ENCODE results near the gene PHF20. TPM values are rescaled to one million over a fixed set of nuclear protein-coding genes. Genes with fewer than 3 reads are reported as not detected.
"Not testable (repeated sequence)": the region's sequence is repeated elsewhere in the genome, so short reads cannot be mapped to it uniquely, and the experiment has no call there.

The PHF20 gene
- total RNA-seq, 2 experiments from 2014 or later, result 39.8 to 46.0 TPM

DNA sequence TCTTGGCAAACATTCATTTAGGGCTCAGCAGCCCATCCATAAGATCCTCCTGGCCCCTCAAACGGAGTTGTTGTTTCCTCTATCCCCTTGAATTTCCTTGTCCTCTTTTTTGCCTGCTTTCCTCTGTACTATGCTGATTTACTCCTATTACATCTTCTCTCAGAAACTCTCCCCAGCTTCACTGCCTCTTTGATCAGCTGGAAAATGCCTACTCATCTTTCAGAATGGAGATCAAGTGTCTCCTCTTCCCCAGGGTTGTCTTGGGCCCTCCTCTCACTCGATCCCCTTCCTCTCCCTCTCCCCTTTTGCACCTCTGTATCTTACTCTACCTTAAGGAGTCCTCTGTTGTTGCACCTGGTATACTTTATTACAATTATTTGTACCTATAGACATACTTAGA is 60.2 kb downstream of the PHF20 start:
- intact Hi-C loops (cut with micrococcal nuclease), result no loop called here
- H3K9me3 Mint-ChIP-seq, result peaks cover 2% of the 10 kb centered on the region
- no peak overlapping the region for H3K27ac Mint-ChIP-seq
- DNase-seq, result no peak
- H3K4me1 Mint-ChIP-seq (ENCODE audit: low read depth), result peaks cover 42% of the 10 kb centered on the region
- CTCF ChIA-PET, result no interaction called here
- no peaks in the 10 kb centered on the region for H3K27me3 Mint-ChIP-seq (ENCODE audit: low read depth)
- peaks cover 18% of the 10 kb centered on the region for H3K36me3 Mint-ChIP-seq (ENCODE audit: low read depth)
- H3K4me3 Mint-ChIP-seq, result no peak overlapping the region

DNA sequence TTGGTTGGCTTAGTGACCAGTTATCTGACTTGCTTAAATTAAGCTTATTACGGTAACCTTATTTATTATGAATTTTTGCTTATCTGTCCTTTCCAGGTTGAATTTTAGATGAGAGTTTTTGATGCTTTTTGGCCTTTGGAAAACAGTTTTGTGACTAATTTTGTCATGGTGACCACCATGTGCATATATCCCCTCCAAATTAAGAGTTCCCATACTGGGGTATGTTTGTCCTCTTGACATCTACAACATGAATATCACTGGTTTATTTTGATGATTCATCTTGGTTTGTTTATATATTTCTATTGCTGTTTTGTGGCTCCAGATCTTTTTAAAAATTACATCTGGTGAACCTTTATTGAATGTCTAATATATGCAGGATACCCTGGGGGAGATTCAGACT is 61.4 kb downstream of the PHF20 start:
- Mint-ChIP-seq H3K27ac (no peak overlapping the region), H3K4me1 (ENCODE audit: low read depth) (peaks cover 45% of the 10 kb centered on the region), H3K27me3 (ENCODE audit: low read depth) (no peaks in the 10 kb centered on the region), H3K36me3 (ENCODE audit: low read depth) (peaks cover 18% of the 10 kb centered on the region), H3K9me3 (peaks cover 2% of the 10 kb centered on the region), H3K4me3 (no peak overlapping the region)
- intact Hi-C loops (cut with micrococcal nuclease), result no loop called here
- no peak for DNase-seq
- CTCF ChIA-PET, result no interaction called here

DNA sequence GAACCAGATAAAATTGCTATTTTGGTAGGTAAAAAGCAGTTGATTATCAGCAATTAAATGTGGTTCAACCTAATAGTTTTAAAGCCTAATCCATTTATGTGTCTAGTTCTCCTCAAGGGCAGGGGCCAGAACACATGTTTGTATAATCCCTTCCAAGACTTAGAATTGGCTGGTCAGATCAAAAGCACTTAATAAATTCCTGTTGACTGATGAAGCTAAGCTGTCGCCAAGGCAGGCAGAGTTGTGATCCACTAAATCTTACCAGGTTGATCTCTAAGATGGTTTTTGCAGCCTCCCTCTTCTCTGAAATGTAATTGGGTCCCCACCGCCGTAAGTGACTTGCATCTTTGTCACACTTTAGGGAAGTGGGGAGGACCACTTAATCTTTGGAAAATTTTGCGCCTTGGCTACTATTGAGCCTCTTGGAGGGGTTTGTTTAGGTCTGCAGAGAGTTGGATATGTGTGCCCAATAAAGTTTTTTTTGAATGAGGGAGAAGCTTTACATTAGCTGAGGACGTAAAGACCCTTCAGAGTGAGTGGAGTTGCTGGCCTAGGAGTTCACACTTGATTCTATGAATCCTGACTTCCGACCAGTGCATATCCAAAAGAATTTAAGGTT is 65.9 kb downstream of the PHF20 start:
- peaks cover 14% of the 10 kb centered on the region for H3K36me3 Mint-ChIP-seq (ENCODE audit: low read depth)
- no peaks in the 10 kb centered on the region for H3K27me3 Mint-ChIP-seq (ENCODE audit: low read depth)
- intact Hi-C loops (cut with micrococcal nuclease), result no loop called here
- no peak overlapping the region for H3K4me3 Mint-ChIP-seq
- no peak for DNase-seq
- H3K27ac Mint-ChIP-seq, result no peak overlapping the region
- CTCF ChIA-PET, result interaction anchor here (0.7 kb wide), 1 partner anchor 70 kb away, joined by 4 read pairs; no protein-coding TSS in a partner anchor
- H3K4me1 Mint-ChIP-seq (ENCODE audit: low read depth), result peaks cover 35% of the 10 kb centered on the region
- H3K9me3 Mint-ChIP-seq, result no peaks in the 10 kb centered on the region

DNA sequence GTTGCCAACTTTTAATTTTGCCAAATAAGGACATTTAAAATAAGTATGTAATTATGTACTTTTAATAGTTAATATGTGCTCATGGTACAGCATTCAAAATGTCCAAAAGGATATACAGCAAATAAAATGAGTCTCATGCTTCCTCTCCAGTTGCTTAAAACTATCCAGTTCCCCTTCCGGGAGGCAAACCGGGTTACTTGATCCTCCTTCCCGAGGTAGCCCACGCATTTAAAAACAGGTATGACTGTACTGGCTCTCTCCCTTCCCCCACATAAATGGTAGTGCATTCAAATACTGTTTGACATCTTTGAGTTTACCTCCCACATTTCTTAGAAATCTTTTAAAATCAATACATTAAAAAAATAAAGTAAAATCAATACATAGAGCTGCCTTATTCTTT is 66.4 kb downstream of the PHF20 start:
- peaks cover 33% of the 10 kb centered on the region for H3K4me1 Mint-ChIP-seq (ENCODE audit: low read depth)
- H3K4me3 Mint-ChIP-seq, result no peak overlapping the region
- no peaks in the 10 kb centered on the region for H3K27me3 Mint-ChIP-seq (ENCODE audit: low read depth)
- H3K27ac Mint-ChIP-seq, result no peak overlapping the region
- CTCF ChIA-PET, result no interaction called here
- no peak for DNase-seq
- H3K36me3 Mint-ChIP-seq (ENCODE audit: low read depth), result peaks cover 17% of the 10 kb centered on the region
- peaks cover 2% of the 10 kb centered on the region for H3K9me3 Mint-ChIP-seq
- intact Hi-C loops (cut with micrococcal nuclease), result no loop called here

DNA sequence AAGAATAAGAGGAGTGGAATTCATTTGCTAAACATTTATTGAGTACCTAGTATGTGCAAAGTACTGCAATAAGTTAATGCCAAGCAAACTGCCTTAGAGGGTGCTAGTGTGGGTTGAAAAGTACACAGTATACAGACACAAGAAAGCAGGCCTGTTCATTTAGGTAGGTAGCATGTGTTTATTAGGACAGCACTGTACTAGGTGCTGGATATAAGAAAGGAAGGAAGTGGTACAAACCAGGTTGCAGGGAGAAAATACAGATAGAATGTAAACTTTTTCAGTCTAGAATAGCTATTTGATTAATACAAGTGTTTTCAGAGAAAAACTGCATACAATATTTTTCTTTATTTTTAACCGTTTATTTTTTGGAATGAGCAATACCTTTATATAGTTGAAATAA is 68.1 kb downstream of the PHF20 start:
- CTCF ChIA-PET, result interaction anchor here (0.8 to 1.0 kb wide), 2 partner anchors 10 to 61 kb away, joined by 3 read pairs; no protein-coding TSS in a partner anchor

DNA sequence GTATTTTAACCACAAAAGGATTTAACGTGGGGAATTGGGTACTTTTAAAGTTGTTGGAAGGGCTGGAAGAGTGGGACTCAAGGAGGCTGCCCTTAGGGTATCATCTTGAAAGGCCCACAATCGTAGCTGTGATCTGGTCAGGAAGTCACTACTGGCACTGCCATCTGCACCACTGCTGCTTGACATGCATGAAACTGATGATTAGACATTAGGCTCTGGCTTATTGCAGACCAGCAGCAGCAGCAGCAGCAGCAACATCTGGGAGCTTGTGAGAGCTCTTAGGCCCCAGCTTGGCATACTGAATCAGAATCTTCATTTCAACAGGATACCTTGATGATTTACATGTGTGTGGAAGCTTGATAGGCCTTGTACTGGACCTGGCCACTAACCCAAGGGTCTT is 68.6 kb downstream of the PHF20 start:
- H3K36me3 Mint-ChIP-seq (ENCODE audit: low read depth), result peaks cover 28% of the 10 kb centered on the region
- H3K4me3 Mint-ChIP-seq, result no peak overlapping the region
- H3K27me3 Mint-ChIP-seq (ENCODE audit: low read depth), result no peaks in the 10 kb centered on the region
- DNase-seq, result no peak
- H3K4me1 Mint-ChIP-seq (ENCODE audit: low read depth), result peaks cover 17% of the 10 kb centered on the region
- peaks cover 2% of the 10 kb centered on the region for H3K9me3 Mint-ChIP-seq
- no peak overlapping the region for H3K27ac Mint-ChIP-seq
- CTCF ChIA-PET, result interaction anchor here (1.0 kb wide), 1 partner anchor 62 kb away, joined by 3 read pairs; no protein-coding TSS in a partner anchor
- intact Hi-C loops (cut with micrococcal nuclease), result no loop called here

More for the DNA sequence above, 68.1 kb downstream of the PHF20 start:
- H3K27ac Mint-ChIP-seq, result no peak overlapping the region
- H3K27me3 Mint-ChIP-seq (ENCODE audit: low read depth), result no peaks in the 10 kb centered on the region
- no peak for DNase-seq
- H3K36me3 Mint-ChIP-seq (ENCODE audit: low read depth), result peaks cover 27% of the 10 kb centered on the region
- peaks cover 22% of the 10 kb centered on the region for H3K4me1 Mint-ChIP-seq (ENCODE audit: low read depth)
- H3K9me3 Mint-ChIP-seq, result peaks cover 2% of the 10 kb centered on the region
- intact Hi-C loops (cut with micrococcal nuclease), result no loop called here
- H3K4me3 Mint-ChIP-seq, result no peak overlapping the region

DNA sequence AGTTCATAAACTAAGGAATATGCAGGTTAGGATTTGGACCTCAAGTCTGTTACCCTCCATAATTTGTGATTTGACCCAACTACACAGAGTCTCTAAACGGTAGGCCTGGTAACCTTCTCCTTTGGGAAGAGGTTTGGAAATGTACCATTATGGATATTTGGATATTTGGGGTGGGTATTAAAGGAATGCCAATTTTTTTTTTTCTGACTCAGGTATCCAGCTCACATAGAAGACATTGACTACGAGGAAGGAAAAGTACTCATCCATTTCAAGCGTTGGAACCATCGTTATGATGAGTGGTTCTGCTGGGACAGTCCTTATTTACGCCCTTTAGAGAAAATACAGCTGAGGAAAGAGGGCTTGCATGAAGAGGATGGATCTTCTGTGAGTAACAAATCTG is 70.5 kb downstream of the PHF20 start:
- peaks cover 17% of the 10 kb centered on the region for H3K4me1 Mint-ChIP-seq (ENCODE audit: low read depth)
- intact Hi-C loops (cut with micrococcal nuclease), result no loop called here
- DNase-seq, result no peak
- peaks cover 29% of the 10 kb centered on the region for H3K36me3 Mint-ChIP-seq (ENCODE audit: low read depth)
- H3K9me3 Mint-ChIP-seq, result peaks cover 2% of the 10 kb centered on the region
- no peak overlapping the region for H3K27ac Mint-ChIP-seq
- H3K4me3 Mint-ChIP-seq, result no peak overlapping the region
- CTCF ChIA-PET, result no interaction called here
- no peaks in the 10 kb centered on the region for H3K27me3 Mint-ChIP-seq (ENCODE audit: low read depth)

DNA sequence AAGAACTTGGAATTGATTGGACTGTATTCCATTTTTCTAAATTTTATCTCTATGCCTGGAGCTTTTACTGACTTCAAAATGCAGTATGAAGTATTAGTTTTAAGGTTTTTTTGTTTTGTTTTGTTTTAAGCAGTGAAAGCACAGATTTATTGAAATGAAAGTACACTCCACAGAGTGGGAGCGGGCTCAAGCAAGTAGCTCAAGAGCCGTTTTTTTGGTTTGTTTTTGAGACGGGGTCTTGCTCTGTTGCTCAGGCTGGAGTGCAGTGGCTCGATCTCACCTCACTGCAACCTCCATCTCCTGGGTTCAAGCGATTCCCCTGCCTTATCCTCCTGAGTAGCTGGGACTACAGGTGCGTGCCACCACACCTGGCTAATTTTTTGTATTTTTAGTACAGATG is 72.1 kb downstream of the PHF20 start:
- peaks cover 12% of the 10 kb centered on the region for H3K4me1 Mint-ChIP-seq (ENCODE audit: low read depth)
- H3K4me3 Mint-ChIP-seq; DNase-seq; H3K27me3 Mint-ChIP-seq (ENCODE audit: low read depth); intact Hi-C loops (cut with micrococcal nuclease); H3K9me3 Mint-ChIP-seq; CTCF ChIA-PET; H3K27ac Mint-ChIP-seq: not testable (repeated sequence)
- peaks cover 33% of the 10 kb centered on the region for H3K36me3 Mint-ChIP-seq (ENCODE audit: low read depth)

DNA sequence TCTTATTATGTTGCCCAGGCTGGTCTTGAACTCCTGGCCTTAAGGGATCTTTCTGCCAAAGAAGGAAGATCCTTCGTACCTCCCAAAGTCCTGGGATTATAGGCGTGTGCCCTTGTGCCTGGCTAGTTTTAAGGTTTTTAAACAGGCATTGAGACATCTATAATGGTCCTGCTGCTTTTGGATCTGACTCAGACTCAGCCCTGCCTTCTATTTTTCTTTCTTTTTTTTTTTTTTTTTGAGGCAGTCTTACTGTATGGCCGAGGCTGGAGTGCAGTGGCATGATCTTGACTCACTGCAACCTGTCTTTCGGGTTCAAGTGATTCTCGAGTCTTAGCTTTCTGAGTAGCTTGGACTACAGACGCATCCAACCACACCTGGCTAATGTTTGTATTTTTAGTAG is 73.7 kb downstream of the PHF20 start:
- CTCF ChIA-PET, result interaction anchor here (0.7 kb wide), 1 partner anchor 382 kb away, joined by 3 read pairs; no protein-coding TSS in a partner anchor
- H3K4me1 Mint-ChIP-seq (ENCODE audit: low read depth), result peaks cover 5% of the 10 kb centered on the region
- no peak for DNase-seq
- no peak overlapping the region for H3K27ac Mint-ChIP-seq
- H3K36me3 Mint-ChIP-seq (ENCODE audit: low read depth), result peaks cover 34% of the 10 kb centered on the region
- H3K9me3 Mint-ChIP-seq, result peaks cover 2% of the 10 kb centered on the region
- H3K27me3 Mint-ChIP-seq (ENCODE audit: low read depth), result no peaks in the 10 kb centered on the region
- intact Hi-C loops (cut with micrococcal nuclease), result no loop called here
- H3K4me3 Mint-ChIP-seq, result no peak overlapping the region

DNA sequence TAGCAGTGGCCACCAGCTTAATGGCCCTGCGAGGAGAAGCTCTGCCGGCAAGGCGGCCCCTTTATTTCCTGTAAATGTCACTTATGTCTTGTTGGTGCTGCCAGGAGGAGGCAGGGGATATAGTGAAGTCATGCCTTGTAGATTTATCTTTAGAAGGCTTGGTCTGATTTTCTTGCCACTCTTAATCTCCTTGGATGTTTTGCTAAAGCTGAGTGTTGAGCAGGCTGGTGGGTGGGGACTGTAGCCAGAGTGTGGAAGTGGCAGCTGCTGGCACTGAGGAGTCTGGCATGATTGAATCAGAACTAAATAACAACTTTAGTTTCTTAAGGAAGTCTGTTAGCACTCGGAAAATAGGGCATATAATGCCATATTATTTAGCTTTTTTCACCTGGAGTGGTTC is 77.9 kb downstream of the PHF20 start:
- Mint-ChIP-seq H3K36me3 (ENCODE audit: low read depth) (peaks cover 21% of the 10 kb centered on the region), H3K27ac (no peak overlapping the region), H3K27me3 (ENCODE audit: low read depth) (no peaks in the 10 kb centered on the region), H3K9me3 (no peaks in the 10 kb centered on the region), H3K4me1 (ENCODE audit: low read depth) (peaks cover 12% of the 10 kb centered on the region), H3K4me3 (no peak overlapping the region)
- DNase-seq, result no peak
- intact Hi-C loops (cut with micrococcal nuclease), result no loop called here
- CTCF ChIA-PET, result interaction anchor here (0.6 to 1.3 kb wide), 4 partner anchors 10 to 141 kb away, joined by 3 to 7 read pairs (median 4); partner anchors contain the start of gene SCAND1

DNA sequence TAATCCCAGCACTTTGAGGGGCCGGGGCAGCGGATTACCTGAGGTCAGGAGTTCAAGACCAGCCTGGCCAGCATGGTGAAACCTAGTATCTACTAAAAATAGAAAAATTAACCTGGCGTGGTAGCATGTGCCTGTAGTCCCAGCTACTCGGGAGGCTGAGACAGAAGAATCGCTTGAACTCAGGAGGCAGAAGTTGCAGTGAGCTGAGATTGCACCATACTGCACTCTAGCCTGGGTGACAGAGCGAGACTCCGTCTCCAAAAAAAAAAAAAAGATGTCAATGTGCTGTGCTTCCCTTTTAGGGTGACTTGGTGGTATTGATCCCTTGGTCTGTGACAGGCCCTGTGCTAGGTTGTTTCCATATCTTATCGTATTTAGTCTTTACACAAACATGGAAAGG is 79.8 kb downstream of the PHF20 start:
- H3K9me3 Mint-ChIP-seq; H3K27ac Mint-ChIP-seq; intact Hi-C loops (cut with micrococcal nuclease); H3K27me3 Mint-ChIP-seq (ENCODE audit: low read depth); DNase-seq; H3K4me3 Mint-ChIP-seq: not testable (repeated sequence)
- CTCF ChIA-PET, result interaction anchor here (0.5 to 0.6 kb wide), 2 partner anchors 16 to 978 kb away, joined by 3 read pairs; no protein-coding TSS in a partner anchor
- peaks cover 16% of the 10 kb centered on the region for H3K4me1 Mint-ChIP-seq (ENCODE audit: low read depth)
- H3K36me3 Mint-ChIP-seq (ENCODE audit: low read depth), result peaks cover 21% of the 10 kb centered on the region

DNA sequence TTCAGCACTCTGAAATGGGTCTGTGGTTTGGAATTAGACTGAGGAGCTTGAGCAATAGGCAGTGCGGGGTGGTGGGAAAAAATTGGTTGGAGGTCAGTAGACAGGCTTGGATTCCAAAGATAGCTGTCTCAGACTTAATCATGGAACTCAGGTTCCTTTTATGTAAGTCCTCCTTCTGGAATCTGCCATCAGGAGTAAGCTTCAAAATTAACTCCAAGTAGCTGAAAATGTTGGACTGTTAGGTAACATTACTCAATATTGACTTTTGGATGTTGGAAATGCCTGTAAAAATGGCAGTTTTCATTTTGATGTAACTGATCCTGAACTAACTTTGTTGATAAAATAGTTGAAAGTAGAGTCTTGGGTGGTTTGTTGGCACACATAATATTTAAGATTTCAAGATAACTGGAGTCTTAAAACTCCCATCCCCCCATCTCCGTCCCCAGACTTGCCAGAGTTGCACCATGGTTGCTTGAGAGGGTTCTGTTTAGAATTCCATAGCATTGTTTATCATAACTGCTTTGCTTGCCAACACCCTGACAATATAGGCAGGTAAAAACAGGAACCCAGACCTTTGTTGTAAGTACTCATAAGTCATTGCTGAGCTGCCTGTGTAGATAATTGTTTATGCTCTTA is 83.0 kb downstream of the PHF20 start:
- Mint-ChIP-seq H3K27ac (peak overlapping the region; percentile 22), H3K36me3 (ENCODE audit: low read depth) (peaks cover 18% of the 10 kb centered on the region)

DNA sequence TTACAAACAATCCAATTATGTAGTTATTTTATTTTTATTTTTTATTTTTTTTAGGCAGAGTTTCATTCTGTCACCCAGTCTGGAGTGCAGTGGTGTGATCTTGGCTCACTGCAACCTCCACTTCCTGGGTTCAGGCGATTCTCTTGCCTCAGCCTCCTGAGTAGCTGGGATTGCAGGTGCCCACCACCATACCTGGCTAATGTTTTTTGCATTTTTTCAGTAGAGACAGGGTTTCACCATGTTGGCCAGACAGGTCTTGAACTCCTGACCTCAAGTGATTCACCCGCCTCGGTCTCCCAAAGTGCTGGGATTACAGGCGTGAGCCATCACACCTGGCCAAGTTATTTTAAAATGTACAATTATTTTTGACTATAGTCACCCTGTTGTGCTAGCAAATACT is 83.8 kb downstream of the PHF20 start:
- CTCF ChIA-PET, H3K9me3 Mint-ChIP-seq: not testable (repeated sequence)

More for the DNA sequence above, 83.0 kb downstream of the PHF20 start:
- no peak for DNase-seq
- Mint-ChIP-seq H3K9me3 (no peaks in the 10 kb centered on the region), H3K27me3 (ENCODE audit: low read depth) (no peaks in the 10 kb centered on the region), H3K4me3 (no peak overlapping the region), H3K4me1 (ENCODE audit: low read depth) (peaks cover 11% of the 10 kb centered on the region)
- CTCF ChIA-PET, result no interaction called here
- intact Hi-C loops (cut with micrococcal nuclease), result no loop called here

More for the DNA sequence above, 83.8 kb downstream of the PHF20 start:
- intact Hi-C loops (cut with micrococcal nuclease); H3K27ac Mint-ChIP-seq; H3K27me3 Mint-ChIP-seq (ENCODE audit: low read depth); DNase-seq; H3K4me3 Mint-ChIP-seq: not testable (repeated sequence)
- Mint-ChIP-seq H3K36me3 (ENCODE audit: low read depth) (peaks cover 16% of the 10 kb centered on the region), H3K4me1 (ENCODE audit: low read depth) (peaks cover 11% of the 10 kb centered on the region)

Data from activated naive CD4-positive, alpha-beta T cell treated with anti-CD3 and anti-CD28 coated beads for 36 hours (primary cell).